CD4-positive, alpha-beta memory T cell (primary cell): Measurements from ENCODE around the gene SERPINA4. TPM values are rescaled to one million over a fixed set of nuclear protein-coding genes. Genes with fewer than 3 reads are reported as not detected.

Experiments used
- CTCF ChIA-PET: fragments of 350-600 bp; sonication (Branson Sonifier 250); formaldehyde crosslinking; loops from one replicate; lab custom pipeline; 2021; ENCODE audit warnings: inconsistent platforms; ENCODE audit not compliant: partially characterized antibody; lab: Charles Lee
- POLR2A ChIA-PET: fragments of 350-600 bp; sonication (Branson Sonifier 250); formaldehyde crosslinking; loops from one replicate; lab custom pipeline; 2021; ENCODE audit not compliant: partially characterized antibody; lab: Charles Lee
- DNase-seq, 5 donors: peaks; one replicate each; pipeline versions ENCODE4 v3.0.0 to v3.0.0-alpha.2; 2020 to 2022; ENCODE audit warnings: mixed read lengths in 1 of 5
- H3K27ac ChIP-seq: one replicate; pipeline ENCODE4 v1.7.0; 2013; ENCODE audit warnings: low read depth, low read length
- H3K27me3 ChIP-seq: 2 replicates; pipeline ENCODE4 v1.7.0; 2013; ENCODE audit warnings: mild to moderate bottlenecking, low read length, moderate library complexity; ENCODE audit not compliant: insufficient read depth
- H3K36me3 ChIP-seq: 2 replicates; pipeline ENCODE4 v1.7.0; 2013; ENCODE audit warnings: mild to moderate bottlenecking, low read length, moderate library complexity; ENCODE audit not compliant: insufficient read depth
- H3K4me1 ChIP-seq: 2 replicates; pipeline ENCODE4 v1.7.0; 2013; ENCODE audit warnings: mild to moderate bottlenecking, low read length, moderate library complexity; ENCODE audit not compliant: insufficient read depth
- H3K4me3 ChIP-seq, 2 donors: one replicate each; pipeline ENCODE4 v1.7.0; 2013; ENCODE audit warnings: low read length in 2 of 2, mild to moderate bottlenecking in 1 of 2
- H3K9me3 ChIP-seq, 2 donors: one replicate each; pipeline ENCODE4 v1.7.0; 2013; ENCODE audit warnings: low read length in 2 of 2, control low read depth in 1 of 2; ENCODE audit not compliant: control insufficient read depth in 1 of 2
- H3K27ac Mint-ChIP-seq, 7 donors: one replicate each; pipeline ENCODE4 v1.8.0; 2020 to 2021; ENCODE audit warnings: mixed read lengths in 7 of 7, mild to moderate bottlenecking in 6 of 7, inconsistent platforms in 3 of 7, moderate library complexity in 3 of 7
- H3K27me3 Mint-ChIP-seq, 2 donors: one replicate each; pipeline ENCODE4 v1.8.0; 2020 to 2021; ENCODE audit warnings: mixed read lengths in 2 of 2
- H3K36me3 Mint-ChIP-seq, 2 donors: one replicate each; pipeline ENCODE4 v1.8.0; 2020 to 2021; ENCODE audit warnings: mixed read lengths in 2 of 2, inconsistent platforms in 1 of 2, mild to moderate bottlenecking in 1 of 2
- H3K4me1 Mint-ChIP-seq, 4 donors: one replicate each; pipeline ENCODE4 v1.8.0; 2020 to 2021; ENCODE audit warnings: mixed read lengths in 4 of 4, mild to moderate bottlenecking in 1 of 4
- H3K4me3 Mint-ChIP-seq, 8 donors: one replicate each; pipeline ENCODE4 v1.8.0; 2020 to 2021; ENCODE audit warnings: mixed read lengths in 8 of 8, mild to moderate bottlenecking in 7 of 8, moderate library complexity in 6 of 8, inconsistent platforms in 3 of 8
- H3K9me3 Mint-ChIP-seq, 8 donors: one replicate each; pipeline ENCODE4 v1.8.0; 2020 to 2021; ENCODE audit warnings: mixed read lengths in 8 of 8, mild to moderate bottlenecking in 5 of 8, inconsistent platforms in 3 of 8, moderate library complexity in 1 of 8
- intact Hi-C: fragments of 100-400 bp; cut with micrococcal nuclease; formaldehyde crosslinking; loops from one replicate; pipeline ENCODE4 v1.15.1; 2023
- polyA plus RNA-seq, 2 donors: library from polyadenylated mRNA; unstranded; fragments of 300-500 nt; fragmentation: Illumina TruSeq; gene quantifications; one replicate each; pipeline ENCODE4 v1.2.3, GENCODE V29; 2021
- total RNA-seq, 2 experiments: library from RNA; stranded (reverse); gene quantifications; one replicate each; pipeline ENCODE4 v1.2.3, GENCODE V29; 2021

SERPINA4 gene
- total and polyA plus RNA-seq, 4 experiments from 2014 or later: not detected

- H3K27ac Mint-ChIP-seq: no peak overlapping the region
- no peaks in the 10 kb centered on the region for H3K36me3 Mint-ChIP-seq
- H3K4me3 ChIP-seq: no peak overlapping the region
- no peaks in the 10 kb centered on the region for H3K4me1 ChIP-seq
- no peaks in the 10 kb centered on the region for H3K27me3 ChIP-seq
- ChIA-PET POLR2A (no interaction called here), CTCF (interaction anchor here (1.2 to 2.8 kb wide), 2 partner anchors 10 to 11 kb away, joined by 5 to 14 read pairs; no protein-coding TSS in a partner anchor)
- H3K27me3 Mint-ChIP-seq: peaks cover 13 to 18% of the 10 kb centered on the region in 2 donors
- no peaks in the 10 kb centered on the region for H3K9me3 ChIP-seq
- intact Hi-C loops: no loop called here
- H3K4me1 Mint-ChIP-seq: no peaks in the 10 kb centered on the region
- no peak for DNase-seq
- no peaks in the 10 kb centered on the region for H3K36me3 ChIP-seq
- no peak overlapping the region for H3K27ac ChIP-seq
- no peak overlapping the region for H3K4me3 Mint-ChIP-seq
- H3K9me3 Mint-ChIP-seq: peaks cover 0 to 20% (median 6%) of the 10 kb centered on the region in 8 donors
Observed at GRCh38 chr14:94559638-94560290, 1.5 kb upstream of the SERPINA4 start.

GRCh38 chr14:94560291-94560665 lies 964 bp upstream of the SERPINA4 start:
- peaks cover 13 to 18% of the 10 kb centered on the region in 2 donors for H3K27me3 Mint-ChIP-seq

DNA sequence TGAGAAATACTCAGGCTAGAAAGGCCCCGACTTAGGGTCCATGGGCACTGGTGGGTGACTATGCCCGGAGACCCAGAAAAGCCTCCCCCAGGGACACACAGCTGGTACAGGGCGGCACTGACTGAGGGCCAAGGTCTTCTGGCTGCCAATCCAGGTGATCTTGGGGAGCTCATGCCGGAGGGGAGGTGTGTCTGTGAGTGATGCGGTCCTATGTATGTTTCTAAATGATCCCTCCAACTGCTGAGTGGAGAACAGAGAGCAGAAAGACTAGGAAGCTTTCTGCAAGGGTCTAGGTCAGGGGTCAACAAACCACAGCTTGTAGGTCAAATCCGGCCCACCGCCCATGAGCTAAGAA lies 391 bp downstream of the SERPINA4 start:
- no peak for DNase-seq
- Histone ChIP-seq H3K9me3 (no peaks in the 10 kb centered on the region), H3K27me3 (no peaks in the 10 kb centered on the region), H3K4me3 (no peak overlapping the region), H3K36me3 (no peaks in the 10 kb centered on the region), H3K27ac (no peak overlapping the region), H3K4me1 (no peaks in the 10 kb centered on the region)
- H3K4me3 Mint-ChIP-seq: no peak overlapping the region
- no peaks in the 10 kb centered on the region for H3K4me1 Mint-ChIP-seq
- no peaks in the 10 kb centered on the region for H3K36me3 Mint-ChIP-seq
- intact Hi-C loops: no loop called here
- POLR2A ChIA-PET: no interaction called here
- peaks cover 0 to 6% (median 2%) of the 10 kb centered on the region in 8 donors for H3K9me3 Mint-ChIP-seq
- peaks cover 10 to 20% of the 10 kb centered on the region in 2 donors for H3K27me3 Mint-ChIP-seq
- CTCF ChIA-PET: interaction anchor here (1.1 to 2.8 kb wide), 2 partner anchors 12 to 13 kb away, joined by 3 to 14 read pairs; no protein-coding TSS in a partner anchor
- no peak overlapping the region for H3K27ac Mint-ChIP-seq

More at GRCh38 chr14:94560291-94560665, 964 bp upstream of the SERPINA4 start:
- peaks cover 0 to 15% (median 4%) of the 10 kb centered on the region in 8 donors for H3K9me3 Mint-ChIP-seq
- no peaks in the 10 kb centered on the region for H3K27me3 ChIP-seq
- H3K27ac Mint-ChIP-seq: no peak overlapping the region
- no peaks in the 10 kb centered on the region for H3K36me3 Mint-ChIP-seq
- CTCF ChIA-PET: interaction anchor here (1.2 to 2.8 kb wide), 2 partner anchors 10 to 12 kb away, joined by 5 to 14 read pairs; no protein-coding TSS in a partner anchor
- no peaks in the 10 kb centered on the region for H3K36me3 ChIP-seq
- no peak overlapping the region for H3K4me3 Mint-ChIP-seq
- intact Hi-C loops: no loop called here
- no peak for DNase-seq
- no peak overlapping the region for H3K4me3 ChIP-seq
- no peaks in the 10 kb centered on the region for H3K4me1 ChIP-seq
- no peak overlapping the region for H3K27ac ChIP-seq
- POLR2A ChIA-PET: no interaction called here
- no peaks in the 10 kb centered on the region for H3K4me1 Mint-ChIP-seq
- no peaks in the 10 kb centered on the region for H3K9me3 ChIP-seq

DNA sequence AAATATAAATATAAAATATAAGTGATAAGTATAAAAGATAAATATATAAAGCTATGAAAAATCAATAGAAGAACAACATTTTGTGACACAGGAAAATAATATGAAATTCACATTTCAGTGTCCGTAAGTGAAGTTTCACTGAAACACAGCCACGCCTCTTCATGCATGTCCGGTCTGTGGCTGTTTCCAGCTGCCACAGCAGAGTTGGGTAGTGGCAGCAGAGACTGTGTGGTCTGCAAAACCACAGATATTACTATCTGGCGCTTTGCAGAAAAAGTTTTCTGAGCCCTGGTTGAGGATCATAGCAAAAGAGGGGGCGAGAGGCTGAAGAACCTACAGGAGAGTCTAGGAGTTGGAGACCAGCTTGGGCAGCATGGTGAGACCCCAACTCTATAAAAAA lies 780 bp downstream of the SERPINA4 start:
- Mint-ChIP-seq H3K27me3 (peaks cover 10 to 20% of the 10 kb centered on the region in 2 donors), H3K4me3 (no peak overlapping the region), H3K36me3 (no peaks in the 10 kb centered on the region), H3K27ac (no peak overlapping the region), H3K4me1 (no peaks in the 10 kb centered on the region), H3K9me3 (peaks cover 0 to 6% (median 0%) of the 10 kb centered on the region in 8 donors)
- H3K27me3 ChIP-seq: no peaks in the 10 kb centered on the region
- H3K36me3 ChIP-seq: no peaks in the 10 kb centered on the region
- no peaks in the 10 kb centered on the region for H3K9me3 ChIP-seq
- H3K27ac ChIP-seq: no peak overlapping the region
- H3K4me1 ChIP-seq: no peaks in the 10 kb centered on the region
- H3K4me3 ChIP-seq: no peak overlapping the region
- CTCF ChIA-PET: interaction anchor here (2.8 kb wide), 1 partner anchor 13 kb away, joined by 14 read pairs; no protein-coding TSS in a partner anchor
- POLR2A ChIA-PET: no interaction called here
- DNase-seq: no peak
- intact Hi-C loops: no loop called here

DNA sequence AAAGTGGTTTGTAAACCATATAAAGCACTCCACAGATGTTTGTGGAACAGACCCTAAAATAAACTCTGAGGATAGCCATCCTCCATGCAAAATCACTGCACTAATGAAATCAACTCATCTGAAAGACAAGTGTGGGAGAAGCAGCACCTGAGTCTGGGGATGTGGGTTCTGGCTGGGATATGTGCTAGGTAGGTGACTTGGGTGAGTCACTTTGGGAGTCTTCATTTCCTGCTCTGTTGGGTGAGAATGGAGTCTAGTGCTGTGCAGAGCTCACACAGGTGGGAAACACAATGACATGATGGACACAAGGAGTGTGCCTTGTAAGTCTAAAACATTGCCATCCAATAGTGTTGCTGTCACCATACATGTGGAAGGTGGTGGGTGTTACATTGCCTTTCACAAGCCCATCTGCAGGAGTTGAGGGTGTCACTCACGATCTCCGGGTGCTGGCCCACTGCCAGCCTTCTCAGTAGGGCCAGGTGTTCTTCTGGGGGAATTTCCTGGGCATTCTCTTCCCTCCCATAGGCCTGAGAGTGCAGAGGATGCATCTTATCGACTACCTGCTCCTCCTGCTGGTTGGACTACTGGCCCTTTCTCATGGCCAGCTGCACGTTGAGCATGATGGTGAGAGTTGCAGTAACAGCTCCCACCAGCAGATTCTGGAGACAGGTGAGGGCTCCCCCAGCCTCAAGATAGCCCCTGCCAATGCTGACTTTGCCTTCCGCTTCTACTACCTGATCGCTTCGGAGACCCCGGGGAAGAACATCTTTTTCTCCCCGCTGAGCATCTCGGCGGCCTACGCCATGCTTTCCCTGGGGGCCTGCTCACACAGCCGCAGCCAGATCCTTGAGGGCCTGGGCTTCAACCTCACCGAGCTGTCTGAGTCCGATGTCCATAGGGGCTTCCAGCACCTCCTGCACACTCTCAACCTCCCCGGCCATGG lies 2.0 kb downstream of the SERPINA4 start:
- H3K27ac ChIP-seq: no peak overlapping the region
- no peak overlapping the region for H3K4me3 ChIP-seq
- POLR2A ChIA-PET: no interaction called here
- no peaks in the 10 kb centered on the region for H3K9me3 ChIP-seq
- H3K27me3 ChIP-seq: no peaks in the 10 kb centered on the region
- intact Hi-C loops: no loop called here
- no peaks in the 10 kb centered on the region for H3K36me3 ChIP-seq
- Mint-ChIP-seq H3K27ac (no peak overlapping the region), H3K36me3 (no peaks in the 10 kb centered on the region), H3K4me3 (no peak overlapping the region), H3K4me1 (no peaks in the 10 kb centered on the region), H3K9me3 (peaks cover 0 to 4% (median 0%) of the 10 kb centered on the region in 8 donors), H3K27me3 (peaks cover 8 to 15% of the 10 kb centered on the region in 2 donors)
- no peaks in the 10 kb centered on the region for H3K4me1 ChIP-seq
- no peak for DNase-seq
- CTCF ChIA-PET: no interaction called here

DNA sequence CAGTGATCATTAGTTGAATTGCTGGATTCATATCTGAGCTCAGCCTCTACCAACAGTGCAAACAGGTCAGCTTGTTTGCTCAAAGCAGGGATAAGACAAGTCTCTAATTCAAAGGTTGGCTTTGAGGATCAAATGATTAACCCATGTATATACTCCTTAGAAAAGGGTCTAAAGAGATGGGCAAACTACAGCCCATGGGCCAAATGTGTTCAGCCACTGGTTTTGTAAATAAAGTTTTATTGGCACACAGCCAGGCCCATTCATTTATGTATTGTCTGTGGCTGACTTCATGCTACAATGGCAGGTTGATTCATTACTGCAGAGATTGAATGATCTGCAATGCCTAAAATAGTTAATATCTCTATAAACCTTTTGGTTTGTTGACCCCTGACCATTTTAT lies 3.1 kb downstream of the SERPINA4 start:
- peaks cover 8 to 15% of the 10 kb centered on the region in 2 donors for H3K27me3 Mint-ChIP-seq
- H3K4me3 Mint-ChIP-seq: no peak overlapping the region
- ChIA-PET CTCF (no interaction called here), POLR2A (no interaction called here)
- H3K4me1 Mint-ChIP-seq: no peaks in the 10 kb centered on the region
- Histone ChIP-seq H3K27ac (no peak overlapping the region), H3K27me3 (no peaks in the 10 kb centered on the region), H3K9me3 (no peaks in the 10 kb centered on the region), H3K4me1 (no peaks in the 10 kb centered on the region), H3K4me3 (no peak overlapping the region), H3K36me3 (no peaks in the 10 kb centered on the region)
- no peaks in the 10 kb centered on the region for H3K36me3 Mint-ChIP-seq
- H3K9me3 Mint-ChIP-seq: peaks cover 0 to 4% (median 0%) of the 10 kb centered on the region in 8 donors
- H3K27ac Mint-ChIP-seq: no peak overlapping the region
- DNase-seq: no peak
- intact Hi-C loops: no loop called here

DNA sequence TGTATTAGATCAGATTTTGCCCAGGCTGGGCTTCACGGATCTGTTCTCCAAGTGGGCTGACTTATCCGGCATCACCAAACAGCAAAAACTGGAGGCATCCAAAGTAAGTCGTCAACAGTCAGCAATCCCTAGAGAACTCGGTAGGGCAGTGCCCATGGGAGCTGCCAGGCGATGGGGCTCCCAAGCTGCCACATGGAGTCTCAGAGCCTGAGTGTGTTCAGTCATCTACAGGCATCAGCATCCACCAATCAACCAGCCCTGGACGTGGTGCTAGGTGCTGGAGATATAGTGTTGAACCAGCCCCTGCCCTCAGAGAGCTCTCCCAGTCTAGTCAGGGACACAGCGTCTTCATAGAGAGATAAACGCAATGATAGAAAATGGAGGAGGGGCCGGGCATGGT lies 6.9 kb downstream of the SERPINA4 start:
- CTCF ChIA-PET: interaction anchor here (2.4 kb wide), 1 partner anchor 19 kb away, joined by 9 read pairs; no protein-coding TSS in a partner anchor
- H3K27me3 Mint-ChIP-seq: peaks cover 1 to 15% of the 10 kb centered on the region in 2 donors
- Histone ChIP-seq H3K27ac (no peak overlapping the region), H3K4me1 (no peaks in the 10 kb centered on the region), H3K27me3 (no peaks in the 10 kb centered on the region), H3K4me3 (no peak overlapping the region), H3K9me3 (no peaks in the 10 kb centered on the region), H3K36me3 (no peaks in the 10 kb centered on the region)
- DNase-seq: no peak
- no peak overlapping the region for H3K27ac Mint-ChIP-seq
- H3K4me1 Mint-ChIP-seq: no peaks in the 10 kb centered on the region
- POLR2A ChIA-PET: no interaction called here
- peaks cover 0 to 2% (median 0%) of the 10 kb centered on the region in 8 donors for H3K9me3 Mint-ChIP-seq
- intact Hi-C loops: no loop called here
- H3K4me3 Mint-ChIP-seq: no peak overlapping the region
- no peaks in the 10 kb centered on the region for H3K36me3 Mint-ChIP-seq
